ENCODE results near the gene ARMC5. TPM values are rescaled to one million over a fixed set of nuclear protein-coding genes. Genes with fewer than 3 reads are reported as not detected.

Gene ARMC5
- 13.1 TPM for total RNA-seq

GRCh38 chr16:31458844-31459686 lies at the start of gene ARMC5:
Gene ARMC5 (plus strand): TSS chr16:31459501. CDS start chr16:31459525, 24 bp downstream.

GRCh38 chr16:31428279-31428597 lies 31.1 kb upstream of the ARMC5 start, which contains the start of gene COX6A2:
Gene COX6A2 (minus strand): TSS chr16:31428360. CDS start chr16:31428325, 35 bp downstream.

GRCh38 chr16:31471875-31472708 lies 12.8 kb downstream of the ARMC5 start, which contains the start of gene TGFB1I1:
Gene TGFB1I1 (plus strand): TSS chr16:31472152. CDS start chr16:31472189, 37 bp downstream.

GRCh38 chr16:31483081-31483480 lies 23.8 kb downstream of the ARMC5 start, which contains the start of gene SLC5A2:
Gene SLC5A2 (plus strand): TSS chr16:31483123. CDS start chr16:31483137, 14 bp downstream.

GRCh38 chr16:31507929-31508705 lies 48.8 kb downstream of the ARMC5 start, which contains the start of gene RUSF1:
Gene RUSF1 (minus strand): TSS chr16:31508391. CDS start chr16:31508373, 18 bp downstream.

Other genes with a start within 250 kb of the ARMC5 start
- 7.6 TPM for gene TRIM72, start 245.4 kb upstream of the ARMC5 start, total RNA-seq
- not detected for gene PYDC1, start 242.4 kb upstream of the ARMC5 start, total RNA-seq
- 3.6 TPM for gene ITGAM, start 199.5 kb upstream of the ARMC5 start, total RNA-seq
- 1.8 TPM for gene ITGAX, start 104.3 kb upstream of the ARMC5 start, total RNA-seq
- gene ITGAD, start 66.2 kb upstream of the ARMC5 start, total RNA-seq = not detected
- 4.1 TPM for gene COX6A2, start 31.1 kb upstream of the ARMC5 start, total RNA-seq
- gene ZNF843, start 16.7 kb upstream of the ARMC5 start, total RNA-seq = 1.8 TPM
- gene TGFB1I1, start 12.7 kb downstream of the ARMC5 start, total RNA-seq = 26.6 TPM
- gene SLC5A2, start 23.6 kb downstream of the ARMC5 start, total RNA-seq = 1.0 TPM
- gene RUSF1, start 48.9 kb downstream of the ARMC5 start, total RNA-seq = 93.2 TPM
- 21.1 TPM for gene AHSP, start 68.4 kb downstream of the ARMC5 start, total RNA-seq

All from camera-type eye (tissue), 1 donor.